GM12875 (cell line): ENCODE data around the gene MCTP2.

Experiments used
- H3K4me3 ChIP-seq: one replicate; pipeline ENCODE4 v1.5.1; 2011; ENCODE audit warnings: low read depth, low read length, control low read depth
- CTCF ChIP-seq: IDR thresholded peaks from 2 replicates; pipeline ENCODE4 v1.5.1; 2011; ENCODE audit warnings: low read depth, mild to moderate bottlenecking, control low read depth, inconsistent platforms, low read length, moderate library complexity, borderline replicate concordance; ENCODE audit not compliant: insufficient read depth

MCTP2 gene

DNA sequence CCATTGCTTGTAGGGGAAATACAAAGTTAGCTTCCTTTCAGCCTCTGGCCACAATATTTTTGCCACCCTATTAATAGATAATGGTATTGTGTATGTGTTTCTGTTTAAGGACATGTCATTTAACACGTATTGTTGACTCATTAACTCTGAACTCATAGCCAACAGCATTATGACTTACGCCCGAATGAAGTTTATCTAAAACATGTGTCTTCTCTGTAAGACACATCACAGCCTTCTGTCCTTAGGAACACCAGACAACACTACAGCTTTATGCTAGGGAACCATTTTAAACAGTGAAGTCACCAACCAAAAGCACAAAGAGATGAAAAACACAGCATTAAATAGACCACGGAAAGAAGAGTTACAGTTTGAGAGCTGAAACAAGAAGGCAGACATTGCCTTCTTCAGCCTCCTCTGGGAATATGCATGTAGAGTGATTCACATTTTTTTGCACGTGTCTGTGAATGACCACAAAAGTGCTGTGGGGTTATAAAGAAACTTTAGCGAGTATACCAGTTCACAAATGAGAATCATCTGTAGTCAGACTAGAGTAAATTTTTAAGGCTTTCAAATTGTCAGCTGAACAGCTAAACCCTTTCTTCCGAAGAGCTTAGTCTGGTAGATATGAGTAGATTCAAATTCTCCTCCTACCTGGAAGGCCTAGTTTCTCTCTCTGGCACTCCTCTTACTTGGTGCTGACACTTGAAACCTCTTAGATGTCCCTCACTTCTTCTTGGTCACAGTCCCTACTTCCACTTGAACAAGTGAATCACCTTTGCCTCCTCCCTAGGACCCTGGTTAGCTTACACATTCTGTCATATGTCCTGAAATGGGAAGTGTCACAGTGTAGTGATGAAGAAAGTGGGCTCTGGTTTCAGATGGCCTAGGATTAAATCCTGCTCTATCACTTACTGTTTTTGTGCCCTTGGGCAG is 32.2 kb downstream of the MCTP2 start:
- TF ChIP-seq CTCF = no peak
- H3K4me3 ChIP-seq = no peak overlapping the region

GRCh38 chr15:94265009-94265408 is 33.6 kb downstream of the MCTP2 start:
- no peak for TF ChIP-seq CTCF

GRCh38 chr15:94265982-94266381 is 34.6 kb downstream of the MCTP2 start:
- no peak overlapping the region for H3K4me3 ChIP-seq
- no peak for TF ChIP-seq CTCF

More at GRCh38 chr15:94265009-94265408, 33.6 kb downstream of the MCTP2 start:
- H3K4me3 ChIP-seq = no peak overlapping the region

DNA sequence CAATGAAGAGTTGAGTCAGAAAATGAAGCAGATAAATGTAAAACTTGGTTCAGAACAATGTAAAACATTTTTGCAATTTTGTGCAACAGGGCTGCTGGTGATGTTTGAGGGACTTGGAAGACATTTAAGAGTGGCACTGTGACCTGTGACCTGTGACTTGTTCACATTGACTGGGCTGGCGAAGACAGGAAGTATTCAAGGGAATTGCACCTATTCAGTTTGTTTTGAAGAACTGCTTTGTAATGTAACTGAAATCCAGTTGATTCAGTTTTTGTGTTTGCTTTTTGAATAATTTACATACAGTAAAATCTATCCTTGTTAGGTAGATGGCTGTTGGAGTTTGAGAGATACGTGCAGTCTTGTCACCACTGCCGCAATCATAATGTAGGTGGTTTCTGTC is 35.4 kb downstream of the MCTP2 start:
- no peak overlapping the region for H3K4me3 ChIP-seq
- no peak for TF ChIP-seq CTCF

GRCh38 chr15:94269954-94270353 is 38.6 kb downstream of the MCTP2 start:
- no peak for TF ChIP-seq CTCF

GRCh38 chr15:94270570-94270969 is 39.2 kb downstream of the MCTP2 start:
- H3K4me3 ChIP-seq = no peak overlapping the region
- TF ChIP-seq CTCF = no peak

More at GRCh38 chr15:94269954-94270353, 38.6 kb downstream of the MCTP2 start:
- H3K4me3 ChIP-seq = no peak overlapping the region
